ENCODE measurements around the gene COQ8A.
"Not testable (repeated sequence)": the region's sequence is repeated elsewhere in the genome, so short reads cannot be mapped to it uniquely, and the experiment has no call there.

Gene COQ8A

DNA sequence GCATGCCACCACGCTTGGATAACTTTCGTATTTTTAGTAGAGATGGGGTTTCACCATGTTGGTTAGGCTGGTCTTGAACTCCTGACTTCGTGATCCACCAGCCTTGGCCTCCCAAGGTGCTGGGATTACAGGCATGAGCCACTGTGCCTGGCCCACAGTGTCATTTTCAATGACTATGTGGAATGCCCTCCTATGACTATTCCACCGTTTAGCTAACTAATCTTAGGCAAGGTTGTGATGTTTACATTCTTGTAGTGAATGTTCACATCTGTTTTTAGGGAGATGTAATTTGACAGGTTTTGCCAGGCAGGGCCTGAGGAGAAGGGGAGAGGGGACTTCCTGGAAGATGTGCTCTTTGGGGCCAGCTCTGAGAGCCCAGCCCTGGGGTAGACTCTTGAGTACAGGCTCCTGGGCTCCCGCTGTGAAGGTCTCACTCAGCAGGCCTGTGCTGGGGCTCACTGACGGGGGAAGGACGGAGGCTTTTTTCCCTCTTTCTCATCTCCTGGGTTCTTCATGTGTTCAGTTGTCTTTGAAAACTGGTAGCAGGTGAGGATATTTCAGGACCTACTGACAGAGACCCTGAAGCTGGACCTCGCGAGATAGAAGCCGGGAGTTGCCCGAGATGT is 13.2 kb downstream of the COQ8A start:
- DNase-seq, result no peak

DNA sequence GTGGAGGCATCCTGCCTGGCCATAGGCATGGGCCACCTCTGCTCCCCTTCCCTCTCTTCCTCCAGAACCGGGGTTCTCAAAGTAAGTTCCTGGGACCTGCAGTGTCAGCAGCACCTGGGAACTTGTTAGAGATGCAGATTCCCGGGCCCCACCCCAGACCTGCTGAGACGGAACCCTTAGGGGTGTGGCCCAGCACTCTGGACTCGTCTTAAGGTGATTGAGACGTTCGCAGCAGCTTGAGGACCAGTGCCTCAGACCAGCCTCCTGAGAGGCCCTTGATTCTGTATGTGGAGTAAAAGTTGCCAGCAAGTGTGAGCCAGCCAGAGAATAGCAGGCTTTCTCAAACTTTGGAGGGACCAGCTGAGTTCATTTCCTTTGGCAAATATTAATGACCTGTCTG is 14.2 kb downstream of the COQ8A start:
- no peak for DNase-seq

DNA sequence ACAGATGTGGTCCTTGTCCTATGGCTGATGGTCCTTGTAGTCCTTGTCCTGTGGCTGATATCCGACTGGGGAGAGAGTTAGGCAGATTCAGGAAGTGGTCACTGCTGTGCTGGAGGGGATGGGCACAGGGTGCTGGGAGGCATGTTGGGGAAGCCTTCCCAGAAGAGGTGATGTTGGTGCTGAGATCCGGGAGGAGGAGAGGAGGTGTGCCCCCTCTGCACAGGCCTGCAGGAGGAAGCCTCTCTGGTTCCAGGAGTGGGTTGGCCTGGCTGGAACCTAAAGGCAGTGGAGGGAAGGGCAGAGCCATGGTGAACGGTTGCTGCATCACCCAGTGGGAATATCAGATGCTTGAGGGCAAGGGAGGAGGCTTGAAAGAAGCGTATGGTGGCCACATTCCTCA is 14.7 kb downstream of the COQ8A start:
- DNase-seq, result no peak

DNA sequence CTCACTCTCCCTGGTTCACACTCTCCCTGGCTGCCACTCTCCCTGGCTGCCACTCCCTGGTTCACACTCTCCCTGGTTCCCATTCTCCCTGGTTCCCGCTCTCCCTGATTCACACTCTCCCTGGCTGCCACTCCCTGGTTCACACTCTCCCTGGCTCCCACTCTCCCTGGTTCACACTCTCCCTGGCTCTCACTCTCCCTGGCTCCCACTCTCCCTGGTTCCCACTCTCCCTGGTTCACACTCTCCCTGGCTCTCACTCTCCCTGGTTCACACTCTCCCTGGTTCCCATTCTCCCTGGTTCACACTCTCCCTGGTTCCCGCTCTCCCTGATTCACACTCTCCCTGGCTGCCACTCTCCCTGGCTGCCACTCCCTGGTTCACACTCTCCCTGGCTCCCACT is 15.8 kb downstream of the COQ8A start:
- DNase-seq, result not testable (repeated sequence)

DNA sequence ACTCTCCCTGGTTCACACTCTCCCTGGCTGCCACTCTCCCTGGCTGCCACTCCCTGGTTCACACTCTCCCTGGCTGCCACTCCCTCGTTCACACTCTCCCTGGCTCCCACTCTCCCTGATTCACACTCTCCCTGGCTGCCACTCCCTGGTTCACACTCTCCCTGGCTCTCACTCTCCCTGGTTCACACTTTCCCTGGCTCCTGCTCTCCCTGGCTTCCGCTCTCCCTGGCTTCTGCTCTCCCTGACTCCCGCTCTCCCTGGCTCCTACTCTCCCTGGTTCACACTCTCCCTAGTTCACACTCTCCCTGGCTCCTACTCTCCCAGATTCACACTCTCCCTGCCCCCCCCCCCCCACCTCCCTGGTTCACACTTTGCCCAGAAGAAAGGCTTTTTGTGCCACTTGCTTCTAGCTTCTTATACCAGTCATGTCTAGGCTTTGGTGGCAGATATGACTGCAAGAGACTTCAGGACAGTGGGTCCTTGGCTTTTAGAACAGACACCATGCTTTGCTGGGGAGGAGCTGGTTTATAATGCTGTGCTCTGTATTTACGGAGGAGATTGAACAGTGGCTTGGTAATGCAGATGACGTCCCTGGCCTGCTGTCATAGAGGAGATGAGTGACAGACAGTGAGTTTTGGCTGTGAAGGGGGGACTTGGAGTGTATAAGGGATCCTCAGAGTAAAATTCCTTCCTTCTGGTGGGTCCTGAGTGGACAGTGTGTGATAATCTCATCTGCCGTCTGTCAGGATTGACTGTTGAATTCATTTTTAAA is 17.0 kb downstream of the COQ8A start:
- DNase-seq, result no peak

DNA sequence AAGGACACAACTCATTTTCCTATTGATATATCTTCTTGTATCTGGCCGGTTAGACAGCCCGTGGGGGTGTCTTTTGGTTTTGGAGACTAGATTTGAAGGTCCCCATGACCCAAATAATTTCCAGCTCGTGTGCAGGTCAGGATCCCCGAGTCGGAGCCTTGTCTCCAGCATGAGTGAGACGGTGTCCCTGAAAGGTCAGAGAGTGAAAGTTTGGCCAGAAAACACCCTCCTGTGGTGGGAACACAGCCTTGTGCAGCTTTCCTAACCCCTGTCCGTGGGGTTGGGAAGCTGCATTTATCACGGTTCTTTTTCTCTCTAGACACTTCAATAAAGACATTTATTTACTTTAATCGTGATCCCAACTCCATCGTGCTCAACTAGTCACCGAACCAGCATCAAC is 17.6 kb downstream of the COQ8A start:
- no peak for DNase-seq

DNA sequence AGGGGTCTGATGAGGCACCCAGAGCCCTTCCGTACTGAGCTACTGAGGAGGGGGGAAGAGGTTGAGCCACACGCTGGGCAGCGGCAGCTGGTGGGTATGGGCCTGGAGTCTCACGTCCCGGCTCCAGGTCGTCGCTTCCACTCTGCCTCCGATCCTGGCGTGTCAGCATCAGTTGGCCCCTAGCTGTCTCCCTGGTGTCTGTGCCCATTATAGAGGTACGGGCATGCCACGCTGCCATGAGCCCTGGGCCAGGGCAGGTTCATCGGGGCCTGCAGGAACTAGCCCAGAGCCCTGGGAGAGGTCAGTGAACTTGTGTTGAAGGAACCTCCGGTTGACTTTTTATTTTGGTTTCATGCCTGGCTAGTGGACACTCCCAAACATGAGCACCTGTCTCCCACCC is 18.2 kb downstream of the COQ8A start:
- DNase-seq, result no peak

DNA sequence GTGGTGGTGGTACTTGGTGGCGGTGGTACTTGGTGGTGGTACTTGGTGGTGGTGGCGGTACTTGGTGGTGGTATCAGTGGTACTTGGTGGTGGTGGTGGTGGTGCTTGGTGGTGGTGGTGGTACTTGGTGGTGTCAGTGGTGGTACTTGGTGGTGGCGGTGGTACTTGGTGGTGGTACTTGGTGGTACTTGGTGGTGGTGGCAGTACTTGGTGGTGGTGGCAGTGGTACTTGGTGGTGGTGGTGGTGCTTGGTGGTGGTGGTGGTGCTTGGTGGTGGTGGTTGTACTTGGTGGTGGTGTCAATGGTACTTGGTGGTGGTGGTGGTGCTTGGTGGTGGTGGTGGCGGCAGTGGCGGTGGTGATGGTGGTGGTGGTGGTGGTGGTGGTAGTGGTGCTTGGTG is 20.2 kb downstream of the COQ8A start:
- DNase-seq, result no peak

DNA sequence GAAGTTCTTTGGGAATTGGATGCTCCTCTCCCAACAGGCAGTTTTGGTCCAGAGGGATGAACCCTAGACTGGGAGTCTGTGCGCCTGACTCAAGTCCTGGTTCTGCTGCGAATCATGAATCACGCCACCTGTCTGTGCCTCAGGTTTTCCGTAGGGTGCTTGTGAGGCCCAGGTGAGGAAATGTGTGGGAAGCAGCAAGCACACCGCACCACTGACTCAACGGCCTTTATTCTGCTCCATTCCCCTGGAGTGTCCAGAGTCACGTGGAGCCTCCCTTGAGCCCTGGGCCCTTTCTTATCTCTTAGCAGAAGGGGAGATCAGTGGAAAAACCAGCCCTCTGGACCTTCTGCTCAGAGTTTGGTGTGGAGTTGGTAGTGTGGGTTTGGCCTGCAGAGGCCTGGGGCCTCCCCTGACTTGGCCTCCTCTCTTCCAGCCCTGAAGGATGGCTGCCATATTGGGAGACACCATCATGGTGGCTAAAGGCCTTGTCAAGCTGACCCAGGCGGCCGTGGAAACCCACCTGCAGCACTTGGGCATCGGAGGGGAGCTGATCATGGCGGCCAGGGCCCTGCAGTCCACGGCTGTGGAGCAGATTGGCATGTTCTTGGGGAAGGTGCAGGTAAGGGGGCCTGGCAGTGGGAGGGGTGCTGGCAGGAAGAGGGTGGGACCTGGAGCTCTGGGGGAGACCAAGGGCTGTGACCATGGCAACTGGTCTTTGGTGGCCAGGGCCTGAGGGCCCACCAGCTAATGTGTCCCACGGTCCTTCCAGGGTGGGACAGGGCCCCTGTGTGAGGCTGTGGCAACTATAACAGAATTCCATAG is 21.1 kb downstream of the COQ8A start:
- DNase-seq, result no peak

DNA sequence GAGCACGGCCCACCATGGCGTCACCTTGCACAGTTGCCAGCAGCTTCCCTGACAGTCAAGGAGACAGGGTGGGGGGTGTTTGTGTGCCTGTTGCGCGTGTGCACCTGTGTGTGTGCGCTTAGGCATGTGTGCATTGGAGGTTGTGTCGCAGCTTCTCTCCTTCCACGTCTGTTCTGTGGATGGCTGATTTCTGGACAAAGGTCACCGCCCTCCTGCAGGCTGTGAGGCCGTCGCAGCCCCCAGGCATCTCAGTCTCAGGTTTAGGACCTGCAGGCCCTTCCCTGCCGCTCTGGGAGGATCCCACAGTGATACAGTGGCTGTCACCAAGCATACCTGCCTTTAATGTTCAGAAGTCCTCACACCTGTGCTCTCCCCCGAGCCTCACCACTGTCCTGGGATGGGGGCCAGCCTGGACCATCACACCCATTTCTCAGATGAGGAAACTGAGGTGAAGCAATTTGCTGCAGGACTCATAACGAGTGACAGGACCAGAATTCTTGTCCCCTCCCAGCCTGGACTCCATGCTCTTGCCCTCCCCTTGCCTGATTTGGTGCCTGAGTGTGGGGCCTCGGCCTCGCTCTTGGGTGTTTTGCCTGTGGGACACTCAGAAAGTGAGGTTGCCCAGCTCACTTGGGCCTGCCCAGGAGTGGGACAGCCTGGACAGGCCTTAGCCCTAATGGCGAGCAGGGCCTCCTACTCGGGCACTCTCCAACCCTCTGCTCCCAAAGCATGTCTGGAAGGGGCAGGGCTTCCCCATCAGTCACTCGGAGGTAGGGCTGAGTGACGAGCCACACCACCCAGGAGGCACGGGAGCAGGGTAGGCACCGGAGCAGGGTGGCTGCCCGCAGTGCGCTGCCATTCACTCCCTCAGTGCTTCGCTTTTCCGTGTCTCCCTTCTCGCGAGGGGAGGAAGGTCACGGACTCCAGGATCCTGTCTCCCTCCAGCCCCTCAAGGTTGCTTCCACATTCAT is 22.6 kb downstream of the COQ8A start:
- no peak for DNase-seq

DNA sequence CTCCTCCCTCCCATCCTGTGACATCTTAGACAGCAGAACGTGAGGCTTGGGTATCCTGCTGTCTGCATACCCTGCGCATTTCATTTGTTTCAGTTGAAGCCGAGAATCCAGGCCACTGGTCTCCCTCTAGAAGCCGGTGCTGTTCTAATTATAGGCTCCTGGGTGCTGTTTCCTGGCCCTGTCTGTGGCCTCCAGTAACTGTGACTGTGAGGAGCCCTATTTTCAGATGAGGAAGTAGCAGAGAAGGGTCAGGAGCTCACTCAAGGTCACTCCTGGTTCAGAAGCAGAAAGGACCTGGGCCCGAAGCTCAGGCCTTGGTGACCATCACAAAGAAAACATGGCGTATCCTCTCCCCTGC is 24.0 kb downstream of the COQ8A start:
- DNase-seq, result no peak

DNA sequence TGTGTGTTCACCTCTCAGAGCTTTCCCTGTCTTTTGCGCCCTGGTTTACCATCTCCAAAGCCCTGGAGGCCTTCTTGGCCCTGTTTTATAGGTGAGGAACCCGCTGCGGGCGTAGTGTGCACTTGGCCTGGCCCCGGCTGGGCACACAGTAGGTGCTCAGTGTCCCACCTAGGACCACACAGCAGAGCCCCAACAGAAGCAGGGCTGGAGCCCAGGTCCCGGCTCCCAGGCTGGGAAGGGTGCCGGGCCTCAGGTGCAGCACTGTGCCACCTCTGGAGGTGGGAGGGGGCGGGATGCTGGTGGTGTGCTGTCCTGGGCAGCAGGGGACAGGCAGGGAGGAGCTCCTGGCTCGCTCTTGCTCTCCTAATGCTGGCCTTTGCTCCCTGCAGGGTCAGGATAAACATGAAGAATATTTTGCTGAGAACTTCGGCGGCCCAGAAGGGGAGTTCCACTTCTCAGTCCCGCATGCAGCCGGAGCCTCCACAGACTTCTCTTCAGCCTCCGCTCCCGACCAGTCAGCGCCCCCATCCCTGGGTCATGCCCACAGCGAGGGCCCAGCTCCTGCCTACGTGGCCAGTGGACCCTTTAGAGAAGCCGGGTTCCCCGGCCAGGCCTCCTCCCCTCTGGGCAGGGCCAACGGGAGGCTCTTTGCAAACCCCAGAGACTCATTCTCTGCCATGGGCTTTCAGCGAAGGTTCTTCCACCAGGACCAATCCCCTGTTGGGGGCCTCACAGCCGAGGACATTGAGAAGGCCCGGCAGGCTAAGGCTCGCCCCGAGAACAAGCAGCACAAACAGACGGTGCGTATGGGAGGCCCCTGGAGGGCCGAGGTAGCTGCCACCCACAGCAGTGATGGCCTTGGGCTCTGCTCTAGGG is 24.8 kb downstream of the COQ8A start:
- no peak for DNase-seq

DNA sequence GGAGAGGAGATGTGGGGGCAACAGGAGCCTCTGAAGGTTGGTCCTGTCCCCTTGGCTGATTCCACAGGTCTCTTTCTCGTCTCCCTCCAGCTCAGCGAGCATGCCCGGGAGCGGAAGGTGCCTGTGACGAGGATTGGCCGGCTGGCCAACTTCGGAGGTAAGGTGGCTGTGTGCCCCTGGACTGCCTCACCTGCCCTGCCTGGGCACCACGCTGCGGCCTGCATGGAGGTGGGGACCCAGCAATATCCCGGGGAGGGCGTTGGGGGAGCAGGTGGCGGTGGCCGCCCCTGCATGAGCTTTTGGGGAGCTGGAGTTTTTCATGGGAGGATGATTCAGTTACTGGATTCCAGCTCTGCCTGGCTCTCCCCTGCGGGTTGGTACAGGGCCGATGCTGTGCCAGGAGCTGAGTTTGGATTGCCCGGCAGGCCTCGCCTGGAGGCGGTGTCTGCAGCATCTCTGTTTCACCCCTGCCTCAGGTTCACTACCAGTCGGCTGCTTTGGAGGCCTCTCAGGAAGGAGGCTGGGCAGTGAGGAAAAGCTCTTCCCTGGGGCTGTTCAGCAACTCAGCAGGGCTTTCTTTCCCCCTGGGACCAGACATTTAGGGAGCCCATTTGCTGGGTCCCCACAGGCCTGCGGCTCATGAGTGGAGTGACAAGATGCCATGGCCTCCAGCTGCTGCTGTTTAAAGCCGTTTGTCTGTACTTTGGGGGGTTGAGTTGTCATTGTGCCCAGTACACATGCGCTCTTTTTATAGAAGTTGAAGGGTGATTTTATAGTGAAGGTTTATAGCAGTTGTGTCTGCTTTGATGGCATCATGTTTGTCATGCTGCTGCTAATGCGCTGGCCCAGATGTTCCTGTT is 25.7 kb downstream of the COQ8A start:
- DNase-seq, result no peak

DNA sequence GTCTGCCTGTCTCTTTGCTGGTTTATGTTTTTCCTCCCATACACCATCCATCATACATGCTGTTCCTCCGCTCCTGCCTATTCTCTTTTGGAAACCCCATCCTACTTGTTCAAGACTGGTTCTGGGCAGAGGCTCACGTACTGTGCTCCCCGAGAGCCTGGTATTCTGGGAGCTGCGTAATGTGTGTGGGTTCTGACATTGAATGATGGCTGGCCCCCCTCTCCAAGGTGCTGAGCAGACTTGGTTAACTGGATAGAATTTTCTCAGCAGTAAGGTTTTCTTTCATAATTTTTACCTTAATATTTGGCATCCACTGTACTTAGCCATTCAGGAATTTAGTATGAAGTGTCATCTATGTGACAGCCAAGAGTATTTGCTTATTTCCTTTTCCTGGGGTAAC is 26.6 kb downstream of the COQ8A start:
- DNase-seq, result no peak

DNA sequence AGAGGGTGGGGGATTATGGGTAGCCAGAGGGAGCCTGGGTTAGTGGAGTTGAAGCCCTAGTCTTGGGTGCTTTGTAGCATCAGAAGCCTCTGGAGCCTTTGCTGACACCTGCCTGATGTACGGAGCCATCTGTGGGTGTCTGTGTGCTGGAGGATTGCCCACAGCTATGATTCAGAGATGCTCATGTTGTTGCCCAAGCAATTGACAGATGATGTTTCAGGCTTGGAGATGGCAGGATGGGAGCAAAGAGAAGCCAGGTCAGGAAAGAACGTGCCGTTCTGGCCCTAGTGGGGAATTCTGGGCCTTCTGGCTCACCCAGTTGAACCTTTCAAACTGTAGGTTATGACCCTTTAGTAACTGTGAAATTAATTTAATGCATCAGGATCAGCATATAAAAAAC is 27.6 kb downstream of the COQ8A start:
- DNase-seq, result no peak

DNA sequence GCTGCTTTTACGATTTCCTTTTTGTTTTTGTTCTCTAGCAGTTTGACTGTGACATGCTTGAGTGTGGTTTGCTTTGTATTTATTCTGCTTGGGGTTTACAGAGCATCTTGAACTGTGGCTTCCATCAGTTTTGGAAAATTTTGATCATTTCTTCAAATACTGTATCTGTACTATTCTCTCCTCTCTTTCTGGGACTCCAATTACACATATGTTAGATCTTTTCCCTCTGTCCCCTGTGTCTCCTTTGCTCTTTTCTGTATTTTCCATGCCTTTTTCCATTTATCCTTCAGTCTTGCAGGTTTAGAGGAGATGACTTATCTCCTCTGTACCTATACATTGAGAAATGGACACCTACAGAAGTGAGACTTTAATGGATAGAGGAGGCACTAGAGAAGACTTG is 31.7 kb downstream of the COQ8A start:
- no peak for DNase-seq

DNA sequence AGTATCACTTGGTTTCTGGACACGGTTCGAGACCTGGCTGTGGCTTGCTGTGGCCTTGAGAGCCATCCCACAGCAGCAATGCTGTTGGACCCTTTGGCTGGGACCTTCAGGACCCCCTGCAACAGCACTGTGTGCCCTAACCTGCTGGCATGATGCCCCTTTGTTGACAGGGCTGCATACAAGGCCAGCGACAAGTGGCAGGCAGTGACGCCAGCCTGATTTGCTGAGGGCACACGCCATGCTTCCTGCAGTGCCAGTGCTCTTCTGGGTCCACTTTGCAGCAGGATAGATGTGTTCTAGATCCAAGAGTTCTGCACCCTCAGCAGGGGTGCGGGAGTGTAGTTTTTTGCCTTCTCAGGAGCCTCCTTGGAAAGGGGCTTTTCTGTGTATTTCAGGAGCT is 32.8 kb downstream of the COQ8A start:
- DNase-seq, result no peak

DNA sequence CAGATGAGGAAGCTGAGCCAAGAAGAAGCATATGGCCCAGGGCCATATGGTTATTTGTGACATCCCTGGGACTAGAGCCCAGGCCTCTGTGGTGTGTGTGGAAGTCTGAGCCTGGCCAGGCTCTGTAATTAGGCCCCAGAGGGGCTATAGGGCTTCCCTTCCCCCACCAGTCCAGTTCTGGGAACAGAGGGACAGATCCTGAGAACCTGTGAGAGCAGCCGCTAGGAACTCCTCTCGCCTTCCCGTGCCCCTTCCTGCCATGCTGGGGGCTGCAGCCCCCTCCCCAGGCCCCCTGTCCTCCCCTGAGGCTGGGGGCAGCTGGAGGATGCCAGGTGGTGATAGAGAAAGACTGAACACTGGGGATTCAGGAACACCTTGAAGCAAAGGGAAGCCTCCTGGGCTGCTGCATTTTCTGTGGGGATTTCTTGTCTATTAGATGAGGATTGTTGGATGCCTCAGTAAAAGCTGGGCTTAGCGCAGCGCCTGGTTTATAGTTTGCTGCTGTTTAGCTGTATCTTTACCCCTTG is 33.3 kb downstream of the COQ8A start:
- no peak for DNase-seq

DNA sequence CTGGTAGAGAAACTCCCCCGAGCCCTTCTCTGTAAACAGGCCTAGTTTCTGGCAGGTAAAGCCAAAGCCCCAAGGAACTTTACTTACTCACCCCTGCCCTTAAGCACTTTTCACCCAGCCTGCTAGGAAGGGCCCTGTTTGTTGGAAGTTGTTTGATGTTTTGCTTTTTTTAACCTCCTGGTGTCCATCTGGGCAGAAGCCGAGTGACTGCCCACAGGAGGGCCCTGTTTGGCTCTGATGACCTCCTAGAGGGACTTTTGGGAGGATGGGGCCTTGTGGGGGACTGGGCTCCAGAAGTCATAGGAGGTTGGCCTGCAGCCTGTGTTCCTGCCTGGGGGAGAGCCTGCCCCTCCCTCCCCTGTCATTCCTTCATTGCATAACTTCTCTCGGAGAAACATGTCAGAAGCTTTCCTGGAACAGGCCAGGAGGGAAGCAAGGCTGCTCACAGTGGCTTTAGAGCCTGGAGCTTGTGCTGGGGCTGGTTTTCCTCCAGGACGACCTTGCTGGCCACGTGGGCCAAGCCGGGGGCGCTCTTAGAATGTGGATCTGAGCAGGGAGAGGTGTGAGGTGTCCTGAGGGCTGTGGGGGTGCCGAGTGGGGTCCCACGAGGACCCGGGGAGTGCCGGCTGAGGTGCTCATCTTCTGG is 33.9 kb downstream of the COQ8A start:
- DNase-seq, result no peak
